ENCODE results near the gene TIMP1. TPM values are rescaled to one million over a fixed set of nuclear protein-coding genes. Genes with fewer than 3 reads are reported as not detected.
"Not testable (repeated sequence)": the region's sequence is repeated elsewhere in the genome, so short reads cannot be mapped to it uniquely, and the experiment has no call there.

The TIMP1 gene
- total RNA-seq, 3 donors from 2014 or later, result 10.4 to 32.1 (median 15.9) TPM

- Mint-ChIP-seq H3K4me1 (ENCODE audit: low read depth) (peaks cover 44% of the 10 kb centered on the region), H3K9me3 (no peaks in the 10 kb centered on the region), H3K27me3 (ENCODE audit: low read depth) (peaks cover 3% of the 10 kb centered on the region), H3K4me3 (no peak overlapping the region), H3K36me3 (ENCODE audit: insufficient read depth) (peaks cover 2% of the 10 kb centered on the region)
- no peak for DNase-seq
- peak; percentile 47 to 69 for ATAC-seq
Observed at GRCh38 chrX:47579537-47579936, 2.7 kb upstream of the TIMP1 start.

- Mint-ChIP-seq H3K4me1 (ENCODE audit: low read depth) (peaks cover 36% of the 10 kb centered on the region), H3K27me3 (ENCODE audit: low read depth) (no peaks in the 10 kb centered on the region), H3K36me3 (ENCODE audit: insufficient read depth) (peaks cover 2% of the 10 kb centered on the region), H3K4me3 (peak overlapping the region; percentile 63), H3K9me3 (no peaks in the 10 kb centered on the region)
- no peak for ATAC-seq
- no peak for DNase-seq
Observed at GRCh38 chrX:47583240-47583861, 1.1 kb downstream of the TIMP1 start.

- Mint-ChIP-seq H3K4me3 (no peak overlapping the region), H3K9me3 (no peaks in the 10 kb centered on the region), H3K27me3 (ENCODE audit: low read depth) (no peaks in the 10 kb centered on the region), H3K36me3 (ENCODE audit: insufficient read depth) (peaks cover 2% of the 10 kb centered on the region), H3K4me1 (ENCODE audit: low read depth) (peaks cover 27% of the 10 kb centered on the region)
- ATAC-seq (no peak), DNase-seq (no peak)
Observed at GRCh38 chrX:47584714-47585113, 2.5 kb downstream of the TIMP1 start.

- no peak for ATAC-seq
- Mint-ChIP-seq H3K9me3 (no peaks in the 10 kb centered on the region), H3K36me3 (ENCODE audit: insufficient read depth) (peaks cover 2% of the 10 kb centered on the region)
Observed at GRCh38 chrX:47585273-47585672, 3.0 kb downstream of the TIMP1 start.

GRCh38 chrX:47586043-47586787 is 4.0 kb downstream of the TIMP1 start:
- H3K4me1 Mint-ChIP-seq (ENCODE audit: low read depth), result peaks cover 21% of the 10 kb centered on the region
- H3K4me3 Mint-ChIP-seq, result no peak overlapping the region
- no peaks in the 10 kb centered on the region for H3K27me3 Mint-ChIP-seq (ENCODE audit: low read depth)
- ATAC-seq (no peak), DNase-seq (no peak)
- H3K9me3 Mint-ChIP-seq, result no peaks in the 10 kb centered on the region
- H3K36me3 Mint-ChIP-seq (ENCODE audit: insufficient read depth), result peaks cover 2% of the 10 kb centered on the region

More at GRCh38 chrX:47585273-47585672, 3.0 kb downstream of the TIMP1 start:
- Mint-ChIP-seq H3K4me1 (ENCODE audit: low read depth) (peaks cover 24% of the 10 kb centered on the region), H3K27me3 (ENCODE audit: low read depth) (no peaks in the 10 kb centered on the region), H3K4me3 (no peak overlapping the region)
- DNase-seq, result no peak

GRCh38 chrX:47587091-47587891 is 5.1 kb downstream of the TIMP1 start:
- no peaks in the 10 kb centered on the region for H3K9me3 Mint-ChIP-seq
- no peaks in the 10 kb centered on the region for H3K27me3 Mint-ChIP-seq (ENCODE audit: low read depth)

GRCh38 chrX:47587906-47588735 is 5.9 kb downstream of the TIMP1 start:
- no peak for DNase-seq
- Mint-ChIP-seq H3K27me3 (ENCODE audit: low read depth) (no peaks in the 10 kb centered on the region), H3K36me3 (ENCODE audit: insufficient read depth) (peaks cover 2% of the 10 kb centered on the region), H3K4me1 (ENCODE audit: low read depth) (peaks cover 8% of the 10 kb centered on the region), H3K4me3 (no peak overlapping the region), H3K9me3 (no peaks in the 10 kb centered on the region)
- ATAC-seq, result no peak

More at GRCh38 chrX:47587091-47587891, 5.1 kb downstream of the TIMP1 start:
- ATAC-seq (no peak), DNase-seq (no peak)
- H3K4me1 Mint-ChIP-seq (ENCODE audit: low read depth), result peaks cover 11% of the 10 kb centered on the region
- H3K4me3 Mint-ChIP-seq, result no peak overlapping the region
- H3K36me3 Mint-ChIP-seq (ENCODE audit: insufficient read depth), result peaks cover 2% of the 10 kb centered on the region

- peaks cover 8% of the 10 kb centered on the region for H3K4me1 Mint-ChIP-seq (ENCODE audit: low read depth)
- DNase-seq, result no peak
- ATAC-seq, result no peak
Observed at GRCh38 chrX:47590984-47591383, 8.7 kb downstream of the TIMP1 start.

GRCh38 chrX:47593522-47593921 is 11.3 kb downstream of the TIMP1 start:
- H3K36me3 Mint-ChIP-seq (ENCODE audit: insufficient read depth), result peaks cover 3% of the 10 kb centered on the region
- DNase-seq (no peak), ATAC-seq (no peak)
- no peaks in the 10 kb centered on the region for H3K27me3 Mint-ChIP-seq (ENCODE audit: low read depth)
- peaks cover 9% of the 10 kb centered on the region for H3K9me3 Mint-ChIP-seq
- peaks cover 18% of the 10 kb centered on the region for H3K4me1 Mint-ChIP-seq (ENCODE audit: low read depth)
- no peak overlapping the region for H3K4me3 Mint-ChIP-seq

More at GRCh38 chrX:47590984-47591383, 8.7 kb downstream of the TIMP1 start:
- H3K9me3 Mint-ChIP-seq, result no peaks in the 10 kb centered on the region
- H3K36me3 Mint-ChIP-seq (ENCODE audit: insufficient read depth), result no peaks in the 10 kb centered on the region
- no peak overlapping the region for H3K4me3 Mint-ChIP-seq
- H3K27me3 Mint-ChIP-seq (ENCODE audit: low read depth), result no peaks in the 10 kb centered on the region

GRCh38 chrX:47595716-47596251 is 13.5 kb downstream of the TIMP1 start:
- H3K9me3 Mint-ChIP-seq, result peaks cover 9% of the 10 kb centered on the region
- H3K36me3 Mint-ChIP-seq (ENCODE audit: insufficient read depth), result peaks cover 3% of the 10 kb centered on the region
- H3K4me3 Mint-ChIP-seq, result no peak overlapping the region
- H3K4me1 Mint-ChIP-seq (ENCODE audit: low read depth), result peaks cover 18% of the 10 kb centered on the region
- no peak for DNase-seq
- H3K27me3 Mint-ChIP-seq (ENCODE audit: low read depth), result no peaks in the 10 kb centered on the region
- no peak for ATAC-seq

GRCh38 chrX:47596256-47596655 is 14.0 kb downstream of the TIMP1 start:
- no peak for ATAC-seq
- Mint-ChIP-seq H3K4me3 (no peak overlapping the region), H3K27me3 (ENCODE audit: low read depth) (no peaks in the 10 kb centered on the region), H3K36me3 (ENCODE audit: insufficient read depth) (peaks cover 3% of the 10 kb centered on the region), H3K4me1 (ENCODE audit: low read depth) (peaks cover 18% of the 10 kb centered on the region), H3K9me3 (peaks cover 9% of the 10 kb centered on the region)
- no peak for DNase-seq

- no peaks in the 10 kb centered on the region for H3K27me3 Mint-ChIP-seq (ENCODE audit: low read depth)
- peaks cover 18% of the 10 kb centered on the region for H3K4me1 Mint-ChIP-seq (ENCODE audit: low read depth)
- ATAC-seq, result no peak
- H3K9me3 Mint-ChIP-seq, result peaks cover 9% of the 10 kb centered on the region
- H3K4me3 Mint-ChIP-seq, result no peak overlapping the region
- H3K36me3 Mint-ChIP-seq (ENCODE audit: insufficient read depth), result peaks cover 3% of the 10 kb centered on the region
- DNase-seq, result no peak
Observed at GRCh38 chrX:47597222-47597621, 15.0 kb downstream of the TIMP1 start.

GRCh38 chrX:47603125-47603524 is 20.9 kb downstream of the TIMP1 start:
- not testable (repeated sequence) for H3K36me3 Mint-ChIP-seq (ENCODE audit: insufficient read depth); DNase-seq; H3K27me3 Mint-ChIP-seq (ENCODE audit: low read depth); ATAC-seq; H3K4me3 Mint-ChIP-seq; H3K4me1 Mint-ChIP-seq (ENCODE audit: low read depth); H3K9me3 Mint-ChIP-seq

Data from activated T-cell treated with anti-CD3 and anti-CD28 coated beads, Interleukin-2, amount 50 U/mL, for 4 hours (primary cell).